Calu3 (cell line): ENCODE data around the gene ABR. TPM values are rescaled to one million over a fixed set of nuclear protein-coding genes. Genes with fewer than 3 reads are reported as not detected.

Source experiments
- BruUV-seq: library from RNA; stranded (reverse); fragments of 400-500 nt; replicated peaks from 2 replicates; lab custom pipeline; 2021; lab: Mats Ljungman, UMichigan
- CTCF ChIA-PET: fragments of 300-600 bp; sonication (Branson Sonifier 250); formaldehyde crosslinking; loops from one replicate; lab custom pipeline; 2022; ENCODE audit warnings: antibody characterized with exemption; lab: Charles Lee
- DNase-seq: peaks from one replicate; pipeline ENCODE4 v3.0.0; 2022
- H3K27ac Mint-ChIP-seq: one replicate; pipeline ENCODE4 v1.8.0; 2022; ENCODE audit warnings: mixed read lengths; ENCODE audit not compliant: unreplicated experiment
- H3K27me3 Mint-ChIP-seq: one replicate; pipeline ENCODE4 v1.8.0; 2022; ENCODE audit warnings: mixed read lengths; ENCODE audit not compliant: unreplicated experiment
- H3K36me3 Mint-ChIP-seq: one replicate; pipeline ENCODE4 v1.8.0; 2022; ENCODE audit warnings: mild to moderate bottlenecking, moderate library complexity, mixed read lengths; ENCODE audit not compliant: insufficient read depth, unreplicated experiment
- H3K4me1 Mint-ChIP-seq: one replicate; pipeline ENCODE4 v1.8.0; 2022; ENCODE audit warnings: mild to moderate bottlenecking, low read depth, mixed read lengths; ENCODE audit not compliant: unreplicated experiment
- H3K4me3 Mint-ChIP-seq: one replicate; pipeline ENCODE4 v1.8.0; 2022; ENCODE audit warnings: mild to moderate bottlenecking, low read depth, moderate library complexity, mixed read lengths; ENCODE audit not compliant: unreplicated experiment
- H3K9me3 Mint-ChIP-seq: one replicate; pipeline ENCODE4 v1.8.0; 2022; ENCODE audit warnings: low read depth, mixed read lengths; ENCODE audit not compliant: unreplicated experiment
- CTCF ChIP-seq: fragments of 200-600 bp; IDR thresholded peaks from one replicate; pipeline ENCODE4 v1.8.0; 2022; ENCODE audit warnings: antibody characterized with exemption; ENCODE audit not compliant: unreplicated experiment
- intact Hi-C: fragments of 100-400 bp; cut with micrococcal nuclease; formaldehyde crosslinking; loops from one replicate; pipeline ENCODE4 v1.10.0; 2022; ENCODE audit not compliant: unreplicated experiment
- total RNA-seq: library from RNA; stranded (reverse); gene quantifications from 2 replicates; pipeline ENCODE4 v1.2.3, GENCODE V29; 2022

ABR gene
- total RNA-seq, 1 experiment from 2014 or later, result 92.7 TPM

GRCh38 chr17:1055231-1055630, 124.5 kb downstream of the ABR start:
- DNase-seq, result no peak
- peaks cover 22% of the 10 kb centered on the region for H3K36me3 Mint-ChIP-seq
- no peak overlapping the region for H3K4me3 Mint-ChIP-seq
- no peak overlapping the region for H3K27ac Mint-ChIP-seq
- no TSS peak for BruUV-seq
- H3K9me3 Mint-ChIP-seq, result no peaks in the 10 kb centered on the region
- TF ChIP-seq CTCF, result no peak
- intact Hi-C loops, result no loop called here
- CTCF ChIA-PET, result no interaction called here
- H3K27me3 Mint-ChIP-seq, result no peaks in the 10 kb centered on the region
- no peaks in the 10 kb centered on the region for H3K4me1 Mint-ChIP-seq

GRCh38 chr17:1054656-1055055, 125.1 kb downstream of the ABR start:
- H3K36me3 Mint-ChIP-seq, result peaks cover 20% of the 10 kb centered on the region
- intact Hi-C loops, result no loop called here
- CTCF ChIA-PET, result no interaction called here
- H3K4me3 Mint-ChIP-seq, result no peak overlapping the region
- no peaks in the 10 kb centered on the region for H3K4me1 Mint-ChIP-seq
- no peak for TF ChIP-seq CTCF
- no TSS peak for BruUV-seq
- no peak overlapping the region for H3K27ac Mint-ChIP-seq
- DNase-seq, result no peak
- no peaks in the 10 kb centered on the region for H3K9me3 Mint-ChIP-seq
- H3K27me3 Mint-ChIP-seq, result no peaks in the 10 kb centered on the region

- CTCF ChIA-PET, result no interaction called here
- H3K27me3 Mint-ChIP-seq, result no peaks in the 10 kb centered on the region
- TF ChIP-seq CTCF, result no peak
- peaks cover 12% of the 10 kb centered on the region for H3K36me3 Mint-ChIP-seq
- no peak overlapping the region for H3K4me3 Mint-ChIP-seq
- H3K27ac Mint-ChIP-seq, result peak overlapping the region; percentile 64
- no peaks in the 10 kb centered on the region for H3K4me1 Mint-ChIP-seq
- BruUV-seq, result no TSS peak
- intact Hi-C loops, result no loop called here
- no peaks in the 10 kb centered on the region for H3K9me3 Mint-ChIP-seq
- DNase-seq, result no peak
These were observed 126.0 kb downstream of the ABR start for GRCh38 chr17:1053661-1054360.

- H3K36me3 Mint-ChIP-seq, result peaks cover 12% of the 10 kb centered on the region
- no peaks in the 10 kb centered on the region for H3K4me1 Mint-ChIP-seq
- H3K27me3 Mint-ChIP-seq, result no peaks in the 10 kb centered on the region
- no peak overlapping the region for H3K27ac Mint-ChIP-seq
- no peak for TF ChIP-seq CTCF
- no TSS peak for BruUV-seq
- intact Hi-C loops, result no loop called here
- CTCF ChIA-PET, result no interaction called here
- H3K4me3 Mint-ChIP-seq, result no peak overlapping the region
- H3K9me3 Mint-ChIP-seq, result no peaks in the 10 kb centered on the region
- DNase-seq, result no peak
These were observed 128.5 kb downstream of the ABR start for GRCh38 chr17:1050996-1051925.
